Measurements from ENCODE around the gene VAT1L. TPM values are rescaled to one million over a fixed set of nuclear protein-coding genes. Genes with fewer than 3 reads are reported as not detected.

Gene VAT1L
- total and polyA plus RNA-seq, 2 donors (not counting 1 experiment from before 2014, with no cell fraction given), result not detected

DNA sequence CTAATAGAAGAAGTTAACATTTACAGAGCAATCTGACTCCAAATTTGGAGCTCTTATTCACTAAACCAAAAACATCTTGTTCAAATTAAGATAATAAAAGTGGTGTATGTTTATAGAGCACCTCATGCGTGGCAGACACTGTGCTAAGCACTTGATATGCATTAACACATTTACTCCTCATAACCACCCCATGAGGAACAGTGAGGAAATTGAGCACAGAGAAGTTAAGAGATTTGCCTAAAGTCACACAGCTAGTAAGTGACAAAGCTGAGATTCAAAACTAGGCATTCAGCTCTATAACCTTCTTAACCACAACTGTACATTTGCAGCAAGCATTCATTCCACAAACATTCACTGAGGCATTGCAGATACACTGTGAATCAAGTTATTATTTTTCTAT is 94.0 kb downstream of the VAT1L start:
- DNase-seq (no peak), ATAC-seq (ENCODE audit: low read depth) (no peak)
- intact Hi-C loops (cut with micrococcal nuclease), result no loop called here
- CTCF ChIA-PET, result no interaction called here
- no peak overlapping the region for H3K4me2 ChIP-seq (replicated peaks; ENCODE audit: low read depth, low read length, poor library complexity, severe bottlenecking)
- H3K79me2 ChIP-seq (ENCODE audit: control insufficient read depth, insufficient read depth, low read length), result no peaks in the 10 kb centered on the region
- no peaks in the 10 kb centered on the region for H3K27me3 ChIP-seq (replicated peaks in 1 of 4; ENCODE audit: control extremely low read depth in 1 of 4, control insufficient read depth in 3 of 4, insufficient read depth in 4 of 4, low read length in 3 of 4)
- no peaks in the 10 kb centered on the region for H3K4me1 Mint-ChIP-seq
- TF ChIP-seq, protein P1, sequence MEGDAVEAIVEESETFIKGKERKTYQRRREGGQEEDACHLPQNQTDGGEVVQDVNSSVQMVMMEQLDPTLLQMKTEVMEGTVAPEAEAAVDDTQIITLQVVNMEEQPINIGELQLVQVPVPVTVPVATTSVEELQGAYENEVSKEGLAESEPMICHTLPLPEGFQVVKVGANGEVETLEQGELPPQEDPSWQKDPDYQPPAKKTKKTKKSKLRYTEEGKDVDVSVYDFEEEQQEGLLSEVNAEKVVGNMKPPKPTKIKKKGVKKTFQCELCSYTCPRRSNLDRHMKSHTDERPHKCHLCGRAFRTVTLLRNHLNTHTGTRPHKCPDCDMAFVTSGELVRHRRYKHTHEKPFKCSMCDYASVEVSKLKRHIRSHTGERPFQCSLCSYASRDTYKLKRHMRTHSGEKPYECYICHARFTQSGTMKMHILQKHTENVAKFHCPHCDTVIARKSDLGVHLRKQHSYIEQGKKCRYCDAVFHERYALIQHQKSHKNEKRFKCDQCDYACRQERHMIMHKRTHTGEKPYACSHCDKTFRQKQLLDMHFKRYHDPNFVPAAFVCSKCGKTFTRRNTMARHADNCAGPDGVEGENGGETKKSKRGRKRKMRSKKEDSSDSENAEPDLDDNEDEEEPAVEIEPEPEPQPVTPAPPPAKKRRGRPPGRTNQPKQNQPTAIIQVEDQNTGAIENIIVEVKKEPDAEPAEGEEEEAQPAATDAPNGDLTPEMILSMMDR (IDR thresholded peaks at IDR 0.05), result no peak
- no peak for TF ChIP-seq EZH2 (IDR thresholded peaks at IDR 0.05; ENCODE audit: borderline replicate concordance, insufficient read depth, low read depth, low read length, poor library complexity, severe bottlenecking)
- no peaks in the 10 kb centered on the region for H3K4me1 ChIP-seq (ENCODE audit: control insufficient read depth in 2 of 2, insufficient read depth in 2 of 2, low read length in 2 of 2)
- no peak overlapping the region for H3K27ac ChIP-seq (ENCODE audit: low read length in 2 of 2)
- POLR2A ChIA-PET, result no interaction called here
- WGBS (ENCODE audit: insufficient coverage), result no CpG with 5 or more reads among the region's 1 CpG
- H3K36me3 ChIP-seq (replicated peaks in 1 of 2; ENCODE audit: control extremely low read depth in 1 of 2, control insufficient read depth in 1 of 2, extremely low read depth in 1 of 2, insufficient read depth in 2 of 2, low read length in 1 of 2), result no peaks in the 10 kb centered on the region
- H2AFZ ChIP-seq (ENCODE audit: insufficient read depth, low read depth, low read length, poor library complexity, severe bottlenecking), result no peak overlapping the region
- H3K9me3 Mint-ChIP-seq (ENCODE audit: insufficient read depth), result no peaks in the 10 kb centered on the region
- H3K27me3 Mint-ChIP-seq, result no peaks in the 10 kb centered on the region
- H3K4me3 Mint-ChIP-seq, result no peak overlapping the region
- no peak overlapping the region for H3K9ac ChIP-seq (ENCODE audit: low read length)
- H3K9me3 ChIP-seq (ENCODE audit: control extremely low read depth in 1 of 3, control insufficient read depth in 2 of 3, insufficient read depth in 1 of 3, low read length in 2 of 3), result no peaks in the 10 kb centered on the region
- no peak overlapping the region for H3K4me3 ChIP-seq (ENCODE audit: control extremely low read depth in 1 of 5, extremely low read depth in 1 of 5, insufficient read depth in 1 of 5, low read depth in 2 of 5, low read length in 4 of 5)
- H4K20me1 ChIP-seq (ENCODE audit: control insufficient read depth, insufficient read depth, low read length, poor library complexity, severe bottlenecking), result no peaks in the 10 kb centered on the region
- no peak overlapping the region for H3K27ac Mint-ChIP-seq

DNA sequence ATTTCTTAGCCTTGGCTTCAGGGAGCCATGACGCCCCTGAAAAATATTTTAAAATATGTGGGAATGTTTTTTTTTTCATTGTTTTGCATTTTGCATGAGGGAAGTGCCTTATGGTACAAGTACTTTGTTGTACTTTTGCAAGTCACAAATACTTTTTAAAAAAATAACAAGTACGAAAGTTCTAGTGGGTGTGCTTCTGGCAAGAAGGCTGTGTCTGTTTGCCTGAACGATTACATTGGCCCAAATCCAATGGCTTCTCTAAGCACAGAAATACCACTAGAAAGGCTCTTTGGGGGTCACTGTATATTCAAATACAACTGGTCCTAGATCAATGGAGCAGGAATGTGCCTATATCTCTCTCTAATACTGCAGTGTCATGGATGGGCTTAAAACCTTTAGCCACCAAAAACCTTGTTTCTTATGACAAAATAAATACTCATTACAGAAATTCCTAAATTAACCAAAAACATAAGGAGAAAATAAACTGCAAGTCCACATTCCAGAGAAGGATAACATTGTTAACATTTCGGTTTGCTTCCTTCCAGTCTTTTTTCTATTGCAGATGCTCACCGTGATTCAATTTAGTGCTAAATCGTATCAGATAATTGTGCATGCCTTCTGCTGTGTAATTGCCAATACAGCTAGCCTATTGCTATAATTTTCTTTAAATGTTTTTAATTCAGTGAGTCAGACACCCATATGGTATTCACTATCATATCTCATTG is 97.4 kb downstream of the VAT1L start:
- no peaks in the 10 kb centered on the region for H3K4me1 Mint-ChIP-seq
- TF ChIP-seq, protein P1 (IDR thresholded peaks at IDR 0.05), result no peak
- no peak for TF ChIP-seq EZH2 (IDR thresholded peaks at IDR 0.05; ENCODE audit: borderline replicate concordance, insufficient read depth, low read depth, low read length, poor library complexity, severe bottlenecking)
- H3K9ac ChIP-seq (ENCODE audit: low read length), result no peak overlapping the region
- H3K9me3 ChIP-seq (ENCODE audit: control extremely low read depth in 1 of 3, control insufficient read depth in 2 of 3, insufficient read depth in 1 of 3, low read length in 2 of 3), result no peaks in the 10 kb centered on the region
- H2AFZ ChIP-seq (ENCODE audit: insufficient read depth, low read depth, low read length, poor library complexity, severe bottlenecking), result no peak overlapping the region
- no peak overlapping the region for H3K4me3 ChIP-seq (ENCODE audit: control extremely low read depth in 1 of 5, extremely low read depth in 1 of 5, insufficient read depth in 1 of 5, low read depth in 2 of 5, low read length in 4 of 5)
- no peak for DNase-seq
- intact Hi-C loops (cut with micrococcal nuclease), result no loop called here
- H3K27me3 Mint-ChIP-seq, result no peaks in the 10 kb centered on the region
- H3K27ac ChIP-seq (ENCODE audit: low read length in 2 of 2), result no peak overlapping the region
- H3K4me2 ChIP-seq (replicated peaks; ENCODE audit: low read depth, low read length, poor library complexity, severe bottlenecking), result no peak overlapping the region
- ATAC-seq (ENCODE audit: low read depth), result no peak
- H4K20me1 ChIP-seq (ENCODE audit: control insufficient read depth, insufficient read depth, low read length, poor library complexity, severe bottlenecking), result no peaks in the 10 kb centered on the region
- no peaks in the 10 kb centered on the region for H3K36me3 ChIP-seq (replicated peaks in 1 of 2; ENCODE audit: control extremely low read depth in 1 of 2, control insufficient read depth in 1 of 2, extremely low read depth in 1 of 2, insufficient read depth in 2 of 2, low read length in 1 of 2)
- H3K27me3 ChIP-seq (replicated peaks in 1 of 4; ENCODE audit: control extremely low read depth in 1 of 4, control insufficient read depth in 3 of 4, insufficient read depth in 4 of 4, low read length in 3 of 4), result no peaks in the 10 kb centered on the region
- 100% methylated on average over 2 of the region's 6 CpGs for WGBS (ENCODE audit: insufficient coverage)
- POLR2A ChIA-PET, result no interaction called here
- H3K79me2 ChIP-seq (ENCODE audit: control insufficient read depth, insufficient read depth, low read length), result no peaks in the 10 kb centered on the region
- H3K4me1 ChIP-seq (ENCODE audit: control insufficient read depth in 2 of 2, insufficient read depth in 2 of 2, low read length in 2 of 2), result no peaks in the 10 kb centered on the region
- no peaks in the 10 kb centered on the region for H3K9me3 Mint-ChIP-seq (ENCODE audit: insufficient read depth)
- no peak overlapping the region for H3K27ac Mint-ChIP-seq
- CTCF ChIA-PET, result no interaction called here
- no peak overlapping the region for H3K4me3 Mint-ChIP-seq

Data from B cell (primary cell).